Subcutaneous abdominal adipose tissue (tissue), 5 donors: Measurements from ENCODE around the gene SLC27A1.
"Not testable (repeated sequence)": the region's sequence is repeated elsewhere in the genome, so short reads cannot be mapped to it uniquely, and the experiment has no call there.

ENCODE experiments used
- H3K27ac ChIP-seq: one replicate; pipeline ENCODE4 v1.7.0; 2013; ENCODE audit warnings: low read depth, mild to moderate bottlenecking, inconsistent platforms, low read length, moderate library complexity
- H3K27me3 ChIP-seq, 5 donors: one replicate each; pipeline ENCODE4 v1.7.0; 2013; ENCODE audit warnings: low read length in 5 of 5, inconsistent platforms in 1 of 5; ENCODE audit not compliant: control insufficient read depth in 5 of 5, insufficient read depth in 4 of 5
- H3K36me3 ChIP-seq, 5 donors: one replicate each; pipeline ENCODE4 v1.7.0; 2013; ENCODE audit warnings: low read length in 5 of 5; ENCODE audit not compliant: control insufficient read depth in 5 of 5, insufficient read depth in 5 of 5
- H3K4me1 ChIP-seq, 5 donors: one replicate each; pipeline ENCODE4 v1.7.0; 2013; ENCODE audit warnings: low read length in 5 of 5, mild to moderate bottlenecking in 3 of 5, moderate library complexity in 1 of 5; ENCODE audit not compliant: control insufficient read depth in 5 of 5, insufficient read depth in 5 of 5
- H3K4me3 ChIP-seq, 5 donors: one replicate each; pipeline ENCODE4 v1.7.0; 2013; ENCODE audit warnings: low read length in 5 of 5, low read depth in 1 of 5
- H3K9ac ChIP-seq, 5 donors: one replicate each; pipeline ENCODE4 v1.7.0; 2013; ENCODE audit warnings: low read length in 5 of 5, mild to moderate bottlenecking in 4 of 5, moderate library complexity in 3 of 5
- H3K9me3 ChIP-seq, 5 donors: one replicate each; pipeline ENCODE4 v1.7.0; 2013; ENCODE audit warnings: low read length in 5 of 5; ENCODE audit not compliant: control insufficient read depth in 5 of 5
- donor health status: healthy.
- donor health status: healthy.
- donor health status: healthy.
- donor health status: healthy.
- donor health status: healthy.

The SLC27A1 gene

DNA sequence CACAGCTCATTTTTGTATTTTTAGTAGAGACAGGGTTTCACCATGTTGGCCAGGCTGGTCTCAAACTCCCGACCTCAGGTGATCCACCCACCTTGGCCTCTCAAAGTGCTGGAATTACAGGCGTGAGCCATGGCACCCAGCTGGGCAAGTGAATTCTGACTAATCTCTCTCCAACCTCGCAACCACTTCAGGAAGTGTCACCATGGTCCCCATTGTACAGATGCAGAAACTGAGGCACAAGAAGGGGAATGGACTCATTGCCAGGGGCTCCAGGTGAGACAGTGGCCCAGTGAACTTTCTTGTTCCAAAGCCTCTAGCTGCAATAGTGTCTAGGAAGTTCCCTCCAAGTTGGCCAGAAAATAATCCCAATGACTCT lies 38.2 kb downstream of the SLC27A1 start:
- not testable (repeated sequence) for H3K9me3 ChIP-seq, H3K9ac ChIP-seq, H3K4me3 ChIP-seq, H3K27me3 ChIP-seq
- H3K36me3 ChIP-seq, result peaks cover 0 to 19% (median 17%) of the 10 kb centered on the region in 5 donors
- H3K27ac ChIP-seq, result peak overlapping the region; percentile 84
- H3K4me1 ChIP-seq, result peaks cover 0 to 64% (median 38%) of the 10 kb centered on the region in 5 donors

DNA sequence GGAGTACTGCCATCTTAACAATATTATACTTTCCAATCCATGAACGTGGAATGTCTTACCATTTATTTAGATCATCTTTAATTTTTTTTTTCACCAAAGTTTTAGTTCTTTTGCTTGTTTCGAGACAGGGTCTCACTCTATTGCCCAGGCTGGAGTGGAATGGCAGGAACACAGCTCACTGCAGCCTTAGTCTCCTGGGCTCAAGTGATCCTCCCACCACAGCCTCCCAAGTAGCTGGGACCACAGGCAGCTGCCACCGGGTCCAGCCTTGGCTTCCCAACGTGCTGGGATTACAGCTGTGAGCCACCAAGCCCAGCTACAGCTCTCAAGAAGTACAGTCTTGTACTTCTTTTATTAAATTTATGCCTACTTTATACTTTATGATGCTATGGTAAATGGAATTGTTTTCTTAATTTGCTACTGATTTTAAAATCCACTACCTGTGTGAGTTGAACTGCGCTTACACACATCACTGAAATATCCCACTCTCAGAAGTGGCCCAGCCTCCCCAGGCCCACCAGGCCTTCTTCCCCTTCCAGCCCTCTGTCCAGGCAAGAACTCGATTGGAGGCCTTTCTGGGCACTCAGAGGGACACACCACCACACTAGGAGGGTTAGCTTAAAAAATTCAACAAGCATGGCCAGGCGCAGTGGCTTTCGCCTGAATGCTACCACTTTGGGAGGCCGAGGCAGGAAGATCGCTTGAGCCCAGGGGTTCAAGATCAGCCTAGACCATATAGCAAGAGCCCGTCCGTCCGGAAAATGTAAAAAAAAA lies 40.1 kb downstream of the SLC27A1 start:
- Histone ChIP-seq H3K9ac (peak overlapping the region; percentile 56 to 99 (median 87)), H3K27me3 (no peaks in the 10 kb centered on the region), H3K36me3 (peaks cover 0 to 12% (median 6%) of the 10 kb centered on the region in 5 donors), H3K9me3 (no peaks in the 10 kb centered on the region), H3K27ac (peak overlapping the region; percentile 92), H3K4me3 (peak overlapping the region; percentile 69 to 92 (median 82)), H3K4me1 (peaks cover 0 to 57% (median 39%) of the 10 kb centered on the region in 5 donors)

- Histone ChIP-seq H3K27me3 (no peaks in the 10 kb centered on the region), H3K9me3 (no peaks in the 10 kb centered on the region), H3K9ac (peak overlapping the region in 4 of 5 donors; percentile 87 to 99 (median 90)), H3K27ac (peak overlapping the region; percentile 92), H3K36me3 (peaks cover 0 to 14% (median 7%) of the 10 kb centered on the region in 5 donors), H3K4me3 (peak overlapping the region; percentile 69 to 92 (median 78)), H3K4me1 (peaks cover 0 to 55% (median 36%) of the 10 kb centered on the region in 5 donors)
Measured at GRCh38 chr19:17511724-17512573, 41.6 kb downstream of the SLC27A1 start.

DNA sequence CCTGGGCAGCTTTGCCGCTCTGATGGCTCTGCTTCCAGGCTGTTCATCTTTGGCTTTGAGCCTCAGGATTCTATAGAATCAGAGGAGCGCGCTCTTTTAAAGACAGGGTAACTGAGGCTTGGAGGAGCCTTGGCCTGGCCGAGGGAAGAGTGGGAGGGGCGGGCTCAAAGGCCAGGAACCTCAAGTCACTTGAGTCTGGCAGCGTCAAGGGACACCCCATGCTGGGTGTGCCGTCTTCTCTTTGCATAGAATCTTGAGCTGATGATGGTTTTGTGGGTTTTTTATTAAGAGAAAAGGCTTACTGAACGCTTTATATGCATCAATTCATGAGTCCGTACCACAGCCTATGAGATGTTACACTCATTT lies 42.2 kb downstream of the SLC27A1 start:
- H3K4me1 ChIP-seq, result peaks cover 0 to 53% (median 36%) of the 10 kb centered on the region in 5 donors
- no peaks in the 10 kb centered on the region for H3K27me3 ChIP-seq
- H3K36me3 ChIP-seq, result peaks cover 0 to 20% (median 13%) of the 10 kb centered on the region in 5 donors
- H3K9me3 ChIP-seq, result peaks cover 1 to 5% (median 4%) of the 10 kb centered on the region in 5 donors
- H3K27ac ChIP-seq, result peak overlapping the region; percentile 92
- peak overlapping the region; percentile 69 to 92 (median 78) for H3K4me3 ChIP-seq
- H3K9ac ChIP-seq, result peak overlapping the region in 4 of 5 donors; percentile 87 to 99 (median 90)

GRCh38 chr19:17515408-17516149 lies 45.3 kb downstream of the SLC27A1 start:
- H3K27ac ChIP-seq, result no peak overlapping the region
- peak overlapping the region in 1 of 5 donors; percentile 13 for H3K9ac ChIP-seq
- peaks cover 5 to 15% (median 6%) of the 10 kb centered on the region in 5 donors for H3K9me3 ChIP-seq
- peaks cover 0 to 27% (median 18%) of the 10 kb centered on the region in 5 donors for H3K36me3 ChIP-seq
- H3K4me1 ChIP-seq, result peaks cover 0 to 31% (median 20%) of the 10 kb centered on the region in 5 donors
- H3K4me3 ChIP-seq, result no peak overlapping the region
- H3K27me3 ChIP-seq, result no peaks in the 10 kb centered on the region

DNA sequence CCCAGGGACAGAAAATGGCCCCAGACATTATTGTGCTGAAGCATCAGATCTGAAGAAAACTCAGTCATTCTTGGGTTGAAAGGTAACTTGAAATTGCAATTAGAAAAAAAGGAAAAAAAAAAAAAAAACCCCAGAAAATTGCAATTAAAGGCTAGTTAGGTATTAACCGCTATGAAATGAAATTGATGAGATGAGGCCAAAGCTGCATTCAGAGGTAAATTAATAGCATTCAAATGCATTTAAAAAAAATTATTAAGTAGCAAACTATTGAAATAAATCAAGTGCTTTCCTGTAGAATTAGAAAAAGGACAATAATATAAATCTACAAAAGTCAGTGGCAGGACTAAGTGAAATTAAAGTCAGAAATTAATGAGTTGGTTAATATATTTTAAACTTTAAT lies 47.6 kb downstream of the SLC27A1 start:
- Histone ChIP-seq H3K9me3 (peaks cover 5 to 15% (median 6%) of the 10 kb centered on the region in 5 donors), H3K36me3 (peaks cover 0 to 35% (median 24%) of the 10 kb centered on the region in 5 donors), H3K27me3 (no peaks in the 10 kb centered on the region), H3K27ac (no peak overlapping the region), H3K9ac (no peak overlapping the region), H3K4me1 (peaks cover 1 to 19% (median 12%) of the 10 kb centered on the region in 5 donors), H3K4me3 (peak overlapping the region in 2 of 5 donors; percentile 11 to 47)

GRCh38 chr19:17518654-17519053 lies 48.3 kb downstream of the SLC27A1 start:
- H3K4me1 ChIP-seq, result peaks cover 5 to 22% (median 14%) of the 10 kb centered on the region in 5 donors
- not testable (repeated sequence) for H3K27ac ChIP-seq, H3K4me3 ChIP-seq, H3K27me3 ChIP-seq, H3K9ac ChIP-seq
- H3K9me3 ChIP-seq, result peaks cover 5 to 15% (median 6%) of the 10 kb centered on the region in 5 donors
- peaks cover 0 to 35% (median 24%) of the 10 kb centered on the region in 5 donors for H3K36me3 ChIP-seq

- H3K27me3 ChIP-seq, result no peaks in the 10 kb centered on the region
- H3K27ac ChIP-seq, result no peak overlapping the region
- H3K9me3 ChIP-seq, result peaks cover 5 to 15% (median 6%) of the 10 kb centered on the region in 5 donors
- peaks cover 0 to 35% (median 24%) of the 10 kb centered on the region in 5 donors for H3K36me3 ChIP-seq
- H3K4me1 ChIP-seq, result peaks cover 5 to 20% (median 13%) of the 10 kb centered on the region in 5 donors
- H3K9ac ChIP-seq, result no peak overlapping the region
- no peak overlapping the region for H3K4me3 ChIP-seq
Measured at GRCh38 chr19:17519967-17520366, 49.6 kb downstream of the SLC27A1 start.

- Histone ChIP-seq H3K4me3 (no peak overlapping the region), H3K9ac (no peak overlapping the region), H3K27me3 (peaks cover 0 to 4% (median 0%) of the 10 kb centered on the region in 5 donors), H3K36me3 (peaks cover 0 to 28% (median 22%) of the 10 kb centered on the region in 5 donors), H3K27ac (no peak overlapping the region), H3K4me1 (peaks cover 5 to 20% (median 13%) of the 10 kb centered on the region in 5 donors), H3K9me3 (peaks cover 5 to 15% (median 6%) of the 10 kb centered on the region in 5 donors)
Measured at GRCh38 chr19:17520865-17521264, 50.5 kb downstream of the SLC27A1 start.
